Measurements from ENCODE around the gene MYO1C. TPM values are rescaled to one million over a fixed set of nuclear protein-coding genes. Genes with fewer than 3 reads are reported as not detected.

MYO1C gene
- total RNA-seq, 4 donors from 2014 or later, result 89.1 to 276 (median 116) TPM

DNA sequence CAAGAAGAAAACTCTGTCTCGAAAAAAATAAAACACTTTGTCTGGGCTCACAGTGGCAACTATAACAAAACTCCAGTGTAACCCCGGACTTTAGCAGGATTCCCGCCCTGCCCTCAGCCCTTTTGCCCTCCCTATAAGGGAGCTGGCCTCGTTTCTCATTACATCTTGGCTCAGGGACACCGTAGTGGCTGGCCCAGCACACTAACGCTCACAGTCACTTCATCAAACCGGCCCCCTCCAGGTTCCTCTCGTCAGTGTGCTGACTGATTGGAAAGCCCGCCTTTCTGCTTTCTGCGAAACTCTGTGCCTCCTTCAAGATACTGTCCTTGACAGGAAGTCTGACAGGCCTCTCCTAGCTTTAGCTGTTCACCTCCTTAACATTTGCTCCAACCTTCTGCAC lies 11.2 kb upstream of the MYO1C start:
- H3K36me3 ChIP-seq, result no peaks in the 10 kb centered on the region
- H3K4me3 ChIP-seq, result no peak overlapping the region
- no peaks in the 10 kb centered on the region for H3K9me3 ChIP-seq
- no peak for DNase-seq
- no peaks in the 10 kb centered on the region for H3K4me1 ChIP-seq
- no peak for TF ChIP-seq POLR2A (IDR thresholded peaks at IDR 0.05)
- TF ChIP-seq, protein P1, sequence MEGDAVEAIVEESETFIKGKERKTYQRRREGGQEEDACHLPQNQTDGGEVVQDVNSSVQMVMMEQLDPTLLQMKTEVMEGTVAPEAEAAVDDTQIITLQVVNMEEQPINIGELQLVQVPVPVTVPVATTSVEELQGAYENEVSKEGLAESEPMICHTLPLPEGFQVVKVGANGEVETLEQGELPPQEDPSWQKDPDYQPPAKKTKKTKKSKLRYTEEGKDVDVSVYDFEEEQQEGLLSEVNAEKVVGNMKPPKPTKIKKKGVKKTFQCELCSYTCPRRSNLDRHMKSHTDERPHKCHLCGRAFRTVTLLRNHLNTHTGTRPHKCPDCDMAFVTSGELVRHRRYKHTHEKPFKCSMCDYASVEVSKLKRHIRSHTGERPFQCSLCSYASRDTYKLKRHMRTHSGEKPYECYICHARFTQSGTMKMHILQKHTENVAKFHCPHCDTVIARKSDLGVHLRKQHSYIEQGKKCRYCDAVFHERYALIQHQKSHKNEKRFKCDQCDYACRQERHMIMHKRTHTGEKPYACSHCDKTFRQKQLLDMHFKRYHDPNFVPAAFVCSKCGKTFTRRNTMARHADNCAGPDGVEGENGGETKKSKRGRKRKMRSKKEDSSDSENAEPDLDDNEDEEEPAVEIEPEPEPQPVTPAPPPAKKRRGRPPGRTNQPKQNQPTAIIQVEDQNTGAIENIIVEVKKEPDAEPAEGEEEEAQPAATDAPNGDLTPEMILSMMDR (IDR thresholded peaks at IDR 0.05), result no peak
- intact Hi-C loops (cut with DNase I; ENCODE audit: low total_unique reads), result no loop called here
- no peak overlapping the region for H3K27ac ChIP-seq
- H3K27me3 ChIP-seq, result no peaks in the 10 kb centered on the region

DNA sequence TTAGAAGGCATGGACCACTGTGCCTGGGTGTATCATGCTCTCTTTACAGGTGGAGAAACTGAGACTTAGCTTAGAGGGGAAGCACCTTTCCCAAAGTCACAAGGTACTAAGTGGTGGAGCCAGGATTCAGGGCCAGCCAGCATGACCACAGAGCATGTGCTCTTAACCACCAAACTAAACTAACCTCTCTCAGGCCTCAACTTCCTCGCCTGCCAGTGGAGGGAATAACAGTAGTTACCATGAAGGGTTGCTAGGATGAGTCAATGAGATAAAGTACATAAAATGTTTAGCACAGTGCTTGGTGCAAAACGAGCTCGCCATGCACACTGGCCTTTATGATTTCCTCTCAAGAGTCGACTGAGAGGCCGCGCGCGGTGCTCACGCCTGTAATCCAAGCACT lies 6.4 kb upstream of the MYO1C start:
- Histone ChIP-seq H3K4me3 (no peak overlapping the region), H3K27ac (no peak overlapping the region), H3K4me1 (peaks cover 0 to 3% of the 10 kb centered on the region in 2 donors), H3K27me3 (no peaks in the 10 kb centered on the region), H3K9me3 (no peaks in the 10 kb centered on the region), H3K36me3 (no peaks in the 10 kb centered on the region)
- intact Hi-C loops (cut with DNase I; ENCODE audit: low total_unique reads), result no loop called here
- DNase-seq, result no peak
- no peak for TF ChIP-seq POLR2A (IDR thresholded peaks at IDR 0.05)
- TF ChIP-seq, protein P1 (IDR thresholded peaks at IDR 0.05), result no peak

DNA sequence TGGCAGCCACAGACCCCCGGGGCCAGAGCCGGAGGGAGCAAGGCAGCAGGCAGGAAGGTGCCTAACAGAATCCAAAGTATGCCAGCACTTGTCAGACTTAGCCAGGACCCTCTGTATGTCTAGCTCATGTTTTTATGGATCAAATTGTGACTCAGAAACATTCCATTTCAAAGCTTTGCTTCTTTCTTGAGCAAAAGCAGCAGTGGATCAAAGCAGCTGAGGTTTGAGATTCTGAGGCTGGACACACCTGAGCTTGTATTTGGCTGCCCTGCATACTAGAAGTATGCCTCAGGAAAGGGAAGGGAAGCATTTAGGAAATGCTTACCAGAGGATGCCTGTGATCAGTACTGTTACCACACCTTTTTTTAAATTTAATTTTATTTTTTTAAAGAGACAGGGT lies 5.7 kb upstream of the MYO1C start:
- TF ChIP-seq, protein P1 (IDR thresholded peaks at IDR 0.05), result no peak
- H3K27ac ChIP-seq, result no peak overlapping the region

DNA sequence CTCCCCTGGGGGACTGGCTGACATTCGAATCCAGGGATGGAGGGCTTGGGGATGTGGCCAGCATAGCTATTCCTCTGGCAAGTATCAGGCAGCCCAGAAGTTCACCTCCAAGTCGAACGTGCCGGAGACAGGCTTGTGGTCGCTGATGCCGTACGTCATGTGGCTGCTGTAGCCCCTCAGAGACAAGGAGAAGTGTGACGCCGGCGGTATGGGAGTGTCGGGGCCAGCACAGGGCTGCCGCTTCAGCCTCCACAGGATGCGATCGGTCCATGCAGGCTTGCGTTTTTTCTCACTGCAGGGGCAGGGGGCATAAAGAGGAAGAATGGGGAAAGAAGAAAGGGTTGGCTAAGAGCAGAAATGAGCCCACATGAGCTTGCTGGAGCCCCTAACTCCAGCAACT lies 5.3 kb upstream of the MYO1C start:
- intact Hi-C loops (cut with DNase I; ENCODE audit: low total_unique reads), result no loop called here
- Histone ChIP-seq H3K4me1 (peaks cover 0 to 11% of the 10 kb centered on the region in 2 donors), H3K36me3 (no peaks in the 10 kb centered on the region), H3K9me3 (no peaks in the 10 kb centered on the region), H3K27ac (no peak overlapping the region), H3K27me3 (no peaks in the 10 kb centered on the region), H3K4me3 (no peak overlapping the region)
- no peak for TF ChIP-seq POLR2A (IDR thresholded peaks at IDR 0.05)
- TF ChIP-seq, protein P1 (IDR thresholded peaks at IDR 0.05), result no peak
- DNase-seq, result no peak

More for the DNA sequence above, 5.7 kb upstream of the MYO1C start:
- Histone ChIP-seq H3K9me3 (no peaks in the 10 kb centered on the region), H3K27me3 (no peaks in the 10 kb centered on the region), H3K4me1 (peaks cover 0 to 7% of the 10 kb centered on the region in 2 donors), H3K4me3 (no peak overlapping the region), H3K36me3 (no peaks in the 10 kb centered on the region)
- no peak for DNase-seq
- intact Hi-C loops (cut with DNase I; ENCODE audit: low total_unique reads), result no loop called here

DNA sequence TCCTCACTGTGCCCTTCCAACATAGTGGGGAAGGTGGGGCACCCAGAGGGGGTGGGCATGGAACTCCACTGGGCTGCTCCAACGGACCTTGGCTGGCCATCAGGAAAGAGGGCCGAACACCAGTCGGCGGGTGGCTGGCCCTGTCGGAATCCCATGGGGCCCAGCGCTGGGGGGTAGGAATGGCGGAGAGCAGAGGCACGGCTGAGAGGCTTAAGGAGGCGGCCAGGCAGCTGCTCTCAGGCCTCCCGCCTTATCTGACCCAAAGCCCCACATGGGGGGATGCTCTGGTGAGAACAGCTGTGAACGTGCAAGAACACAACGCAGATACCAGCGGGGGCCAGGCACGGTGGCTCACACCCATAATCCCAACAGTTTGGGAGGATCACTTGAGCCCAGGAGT lies 4.4 kb upstream of the MYO1C start:
- Histone ChIP-seq H3K36me3 (no peaks in the 10 kb centered on the region), H3K4me1 (peaks cover 0 to 17% of the 10 kb centered on the region in 2 donors), H3K27me3 (no peaks in the 10 kb centered on the region), H3K9me3 (no peaks in the 10 kb centered on the region), H3K4me3 (no peak overlapping the region), H3K27ac (no peak overlapping the region)
- no peak for DNase-seq
- TF ChIP-seq, protein P1 (IDR thresholded peaks at IDR 0.05), result no peak
- TF ChIP-seq POLR2A (IDR thresholded peaks at IDR 0.05), result no peak
- intact Hi-C loops (cut with DNase I; ENCODE audit: low total_unique reads), result no loop called here
